ENCODE results near the gene RPS19.
"Not testable (repeated sequence)": the region's sequence is repeated elsewhere in the genome, so short reads cannot be mapped to it uniquely, and the experiment has no call there.

The RPS19 gene

DNA sequence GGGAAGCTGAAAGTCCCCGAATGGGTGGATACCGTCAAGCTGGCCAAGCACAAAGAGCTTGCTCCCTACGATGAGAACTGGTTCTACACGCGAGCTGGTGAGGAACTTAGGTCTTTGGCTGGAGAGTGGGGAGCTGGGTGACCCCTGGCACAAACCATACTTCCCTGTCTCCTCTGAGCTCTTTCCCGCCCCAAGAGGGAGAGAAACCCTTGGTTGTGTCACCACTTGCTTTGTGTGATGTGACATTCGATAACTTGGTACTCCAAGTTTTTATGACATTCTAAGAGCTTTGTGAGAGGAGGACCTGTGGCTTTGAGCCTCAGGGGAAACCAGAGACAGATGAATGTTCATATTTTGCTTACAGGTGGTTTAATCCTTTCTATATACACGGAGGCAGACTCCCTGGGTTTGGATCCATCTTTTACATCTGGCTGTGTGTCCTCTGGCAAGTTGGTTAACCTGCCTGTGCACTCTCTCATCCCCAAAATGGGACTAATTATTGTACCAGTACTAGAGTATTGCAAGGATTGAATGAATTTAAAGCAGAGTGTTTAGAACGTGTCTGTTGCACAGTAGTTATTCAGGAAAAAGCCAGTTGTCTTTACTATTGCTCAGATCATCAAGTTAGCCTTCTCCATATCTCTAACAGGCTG is 1.2 kb downstream of the RPS19 start:
- DNase-seq: no peak

GRCh38 chr19:41861846-41862245 is 1.8 kb downstream of the RPS19 start:
- no peak for DNase-seq

DNA sequence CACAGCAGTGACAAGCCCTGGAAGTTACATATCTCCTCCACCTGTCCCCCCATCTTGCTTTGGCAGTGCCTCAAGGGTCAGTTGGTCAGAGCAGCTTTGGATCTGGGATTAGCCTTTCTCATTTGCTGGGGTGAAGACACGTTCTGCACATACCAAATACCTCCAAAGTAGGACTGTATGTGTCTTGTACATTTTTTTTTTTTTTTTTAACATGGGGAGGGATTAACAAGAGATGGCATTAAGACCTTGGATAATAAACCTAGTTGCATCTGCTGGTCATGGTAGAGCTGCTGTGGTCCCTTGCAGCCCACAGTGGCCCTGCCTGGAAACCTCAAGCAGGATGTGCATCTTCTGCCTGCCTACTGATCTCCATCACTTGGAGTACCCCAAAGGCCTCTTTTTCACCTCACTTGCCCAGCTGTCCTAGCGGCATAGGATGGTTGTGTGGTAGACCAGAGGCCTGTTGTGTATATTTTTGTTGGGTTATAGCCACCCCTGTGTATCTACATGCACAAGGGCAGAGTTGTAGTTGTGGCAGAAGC is 2.5 kb downstream of the RPS19 start:
- no peak for DNase-seq

DNA sequence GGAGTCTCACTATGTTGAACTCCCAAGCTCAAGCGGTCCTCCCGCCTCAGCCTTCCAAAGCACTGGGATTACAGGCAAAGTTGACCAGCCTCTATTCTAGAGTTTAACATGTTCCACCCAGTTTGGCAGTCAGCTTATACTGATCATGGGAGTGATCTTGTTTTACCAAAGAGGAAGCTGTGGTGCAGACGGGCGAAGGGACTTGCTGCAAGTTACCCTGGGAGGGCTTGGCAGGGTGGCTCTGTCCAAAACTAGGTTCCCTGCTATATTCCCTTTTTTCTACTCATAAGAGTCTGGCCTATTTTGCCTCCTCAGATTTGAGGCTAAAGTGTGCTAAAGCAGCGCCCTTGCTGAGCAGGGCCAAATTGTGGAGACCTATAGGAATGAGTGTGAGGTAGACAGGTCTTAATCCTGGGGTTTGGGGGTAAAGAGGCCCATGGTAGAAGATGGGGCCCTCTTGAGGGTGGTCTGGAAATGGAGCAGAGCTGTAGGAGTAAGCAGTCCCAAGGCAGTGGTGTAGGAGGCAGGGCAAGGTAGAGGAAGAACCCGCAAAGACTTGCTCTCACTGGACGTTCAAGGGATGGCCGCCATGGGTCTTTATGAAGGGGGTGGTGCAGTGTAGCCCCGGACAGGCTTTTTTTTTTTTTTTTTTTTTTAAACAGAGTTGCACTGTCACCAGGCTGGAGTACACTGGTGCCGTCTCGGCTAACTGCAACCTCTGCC is 3.3 kb downstream of the RPS19 start:
- DNase-seq: no peak

GRCh38 chr19:41864374-41864773 is 4.3 kb downstream of the RPS19 start:
- DNase-seq: no peak

GRCh38 chr19:41866284-41866683 is 6.2 kb downstream of the RPS19 start:
- DNase-seq: no peak

DNA sequence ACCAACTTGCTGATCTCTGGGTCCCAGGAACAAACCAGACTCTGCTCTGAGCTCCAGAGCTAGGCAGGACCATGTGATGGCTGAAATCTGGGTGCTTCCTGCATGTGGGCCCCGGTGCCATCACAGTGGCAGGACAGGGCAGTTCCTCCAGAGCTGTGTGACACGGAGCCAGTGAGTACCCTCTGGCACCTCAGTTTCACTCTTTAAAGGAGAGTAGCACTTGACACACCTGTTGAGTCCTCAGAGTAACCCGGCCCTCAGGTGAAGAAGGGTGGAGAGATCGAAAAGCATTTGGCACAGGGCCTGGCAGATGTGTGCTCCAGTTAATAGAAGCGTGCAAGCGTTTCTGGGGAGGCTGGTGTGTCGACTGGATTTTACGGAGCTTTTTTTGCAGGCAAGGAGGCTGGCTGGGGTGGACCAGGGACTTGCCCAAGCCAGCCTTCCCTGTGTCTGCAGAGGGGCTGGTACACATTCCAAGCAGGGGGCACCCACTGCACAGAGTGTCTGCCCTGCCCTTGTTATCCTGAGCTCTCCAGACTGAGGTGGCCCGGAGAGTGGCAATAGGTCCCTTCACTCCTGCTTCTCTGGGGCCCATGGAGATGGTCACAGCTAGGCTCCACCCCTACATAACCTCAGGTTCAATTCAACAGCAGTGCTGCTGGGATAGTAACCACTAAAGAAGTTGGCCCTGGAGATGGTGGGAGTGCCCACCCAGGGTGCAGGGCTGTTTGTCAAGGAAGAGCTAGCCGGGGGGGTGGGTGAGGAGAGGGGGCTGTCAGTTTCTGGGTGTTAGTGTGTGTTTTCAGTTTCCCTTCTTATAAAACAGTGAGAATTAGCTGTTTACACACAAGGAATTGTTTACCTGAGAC is 8.3 kb downstream of the RPS19 start:
- DNase-seq: peak; percentile 93

DNA sequence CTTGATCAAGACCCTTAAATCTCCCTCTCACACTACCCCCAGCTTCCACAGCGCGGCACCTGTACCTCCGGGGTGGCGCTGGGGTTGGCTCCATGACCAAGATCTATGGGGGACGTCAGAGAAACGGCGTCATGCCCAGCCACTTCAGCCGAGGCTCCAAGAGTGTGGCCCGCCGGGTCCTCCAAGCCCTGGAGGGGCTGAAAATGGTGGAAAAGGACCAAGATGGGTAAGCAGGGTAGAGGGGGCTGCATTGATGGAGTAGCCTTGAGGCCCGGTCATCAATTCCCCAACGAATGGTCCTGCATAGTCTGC is 8.9 kb downstream of the RPS19 start:
- DNase-seq: no peak

GRCh38 chr19:41869374-41869955 is 9.4 kb downstream of the RPS19 start:
- no peak for DNase-seq

DNA sequence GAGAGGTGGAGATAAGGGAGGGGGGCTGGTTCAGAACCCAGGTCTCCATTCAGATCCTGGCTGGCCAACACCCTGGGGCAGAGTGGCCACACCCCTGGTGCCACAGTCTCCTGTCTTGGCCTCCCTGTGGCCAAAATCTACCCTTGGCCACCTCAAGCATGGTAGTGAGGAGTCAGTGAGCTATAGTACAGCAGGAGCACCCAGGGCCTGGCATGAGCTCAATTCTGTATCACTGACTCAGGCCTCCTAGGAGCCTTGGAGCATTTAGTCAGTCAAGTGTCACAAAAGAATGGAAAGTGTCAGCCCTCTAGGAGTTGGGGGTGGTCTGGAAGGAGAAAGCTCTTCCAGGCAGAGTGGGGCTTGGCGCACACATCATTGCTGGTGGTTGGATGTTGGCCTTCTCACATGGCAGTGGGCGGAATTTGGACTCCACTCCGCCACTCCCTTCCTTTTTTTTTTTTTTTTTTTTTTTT is 10.4 kb downstream of the RPS19 start:
- no peak for DNase-seq

DNA sequence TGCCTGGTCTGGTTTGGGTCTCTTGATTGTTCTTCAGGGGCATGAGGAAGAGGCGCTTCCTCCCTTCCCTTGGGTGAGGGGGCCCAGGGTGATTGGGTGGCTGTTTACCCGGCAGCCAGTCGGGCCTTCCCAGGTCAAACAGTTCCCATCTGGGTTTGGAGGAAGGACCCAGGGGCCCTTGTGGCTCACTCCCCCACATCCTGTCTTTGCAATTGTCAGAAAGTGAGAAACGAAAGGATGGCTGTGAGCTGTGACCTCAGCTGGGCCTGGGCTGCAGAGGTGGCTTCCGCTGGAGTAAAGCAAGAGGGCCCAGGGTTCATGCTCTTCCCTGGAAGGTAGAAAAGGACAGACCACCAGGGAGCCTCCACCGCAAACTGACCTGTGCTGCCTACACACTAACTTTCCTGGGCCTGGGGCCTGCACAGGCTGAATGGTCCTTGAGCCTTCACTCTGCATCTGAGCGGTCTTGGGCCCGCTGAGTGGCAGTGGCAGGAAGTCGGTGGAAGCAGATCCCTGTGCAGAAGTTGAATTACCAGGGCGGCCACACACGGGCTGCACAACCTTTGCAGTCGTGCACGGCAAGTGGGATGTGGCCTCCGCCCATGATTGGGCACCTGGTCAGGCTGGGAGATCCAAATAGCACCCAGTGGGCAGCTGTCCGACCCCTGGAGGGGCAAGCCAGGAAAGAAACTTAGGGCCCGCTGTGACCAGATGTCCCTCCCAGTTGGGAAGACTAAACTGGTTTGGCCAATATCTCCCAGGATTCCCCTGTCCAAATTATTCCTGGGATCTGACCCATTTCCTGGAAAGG is 11.7 kb downstream of the RPS19 start:
- no peak for DNase-seq

- no peak for DNase-seq
These were observed 12.3 kb downstream of the RPS19 start for GRCh38 chr19:41872384-41872774.

- peak; percentile 57 for DNase-seq
These were observed 13.0 kb downstream of the RPS19 start for GRCh38 chr19:41872775-41873647.

- not testable (repeated sequence) for DNase-seq
These were observed 15.9 kb downstream of the RPS19 start for GRCh38 chr19:41875973-41876372.

DNA sequence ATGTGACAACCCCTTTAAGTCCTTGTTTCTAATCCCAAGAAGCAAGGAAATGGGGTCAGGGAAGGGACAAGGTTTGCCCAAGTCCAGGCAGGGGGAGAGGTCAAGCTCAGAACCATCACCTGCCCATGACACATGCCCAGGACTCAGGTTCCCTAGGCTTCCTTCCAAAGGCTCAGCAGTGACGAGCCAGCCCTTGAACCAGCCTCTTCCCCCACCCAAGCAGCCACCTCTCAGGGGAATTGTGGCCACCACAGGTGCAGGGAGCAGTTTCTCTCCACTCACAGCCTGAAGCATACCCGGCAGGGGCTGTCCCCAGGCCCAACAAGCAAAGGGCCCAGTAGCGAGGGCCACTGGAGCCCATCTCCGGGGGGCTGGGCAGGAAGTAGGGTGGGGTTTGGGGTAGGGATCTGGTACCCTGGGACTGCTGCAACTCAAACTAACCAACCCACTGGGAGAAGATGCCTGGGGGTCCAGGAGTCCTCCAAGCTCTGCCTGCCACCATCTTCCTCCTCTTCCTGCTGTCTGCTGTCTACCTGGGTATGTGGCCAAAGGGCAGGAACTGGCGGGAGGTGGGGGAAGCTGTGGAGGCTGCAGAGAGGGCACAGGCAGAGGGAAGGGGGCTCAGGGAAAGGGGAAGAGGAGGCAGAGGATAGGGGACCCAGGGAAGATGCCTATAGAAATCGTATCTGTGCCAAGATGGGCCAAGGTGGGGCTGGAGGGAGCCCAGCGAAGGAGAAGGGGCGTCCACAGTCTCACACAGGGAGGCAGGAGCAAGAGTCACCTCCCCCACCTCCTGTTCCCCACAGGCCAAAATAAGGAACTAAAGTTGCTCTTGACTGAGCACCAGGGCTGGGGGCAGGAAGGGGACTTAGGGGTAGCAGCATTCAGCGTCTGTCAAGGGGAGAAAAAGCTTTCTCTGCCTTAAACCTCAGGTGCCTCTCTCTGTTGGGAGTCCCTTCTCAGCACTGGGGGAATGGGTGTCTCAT is 17.1 kb downstream of the RPS19 start, which contains the start of gene CD79A:
Gene CD79A (plus strand): TSS at position 433 of the 986 bp plus-strand sequence. CDS start 26 bp downstream, at position 459.
- no peak for DNase-seq

- DNase-seq: no peak
These were observed 18.2 kb downstream of the RPS19 start for GRCh38 chr19:41877916-41878905.

- DNase-seq: no peak
These were observed 19.0 kb downstream of the RPS19 start for GRCh38 chr19:41879080-41879479.

DNA sequence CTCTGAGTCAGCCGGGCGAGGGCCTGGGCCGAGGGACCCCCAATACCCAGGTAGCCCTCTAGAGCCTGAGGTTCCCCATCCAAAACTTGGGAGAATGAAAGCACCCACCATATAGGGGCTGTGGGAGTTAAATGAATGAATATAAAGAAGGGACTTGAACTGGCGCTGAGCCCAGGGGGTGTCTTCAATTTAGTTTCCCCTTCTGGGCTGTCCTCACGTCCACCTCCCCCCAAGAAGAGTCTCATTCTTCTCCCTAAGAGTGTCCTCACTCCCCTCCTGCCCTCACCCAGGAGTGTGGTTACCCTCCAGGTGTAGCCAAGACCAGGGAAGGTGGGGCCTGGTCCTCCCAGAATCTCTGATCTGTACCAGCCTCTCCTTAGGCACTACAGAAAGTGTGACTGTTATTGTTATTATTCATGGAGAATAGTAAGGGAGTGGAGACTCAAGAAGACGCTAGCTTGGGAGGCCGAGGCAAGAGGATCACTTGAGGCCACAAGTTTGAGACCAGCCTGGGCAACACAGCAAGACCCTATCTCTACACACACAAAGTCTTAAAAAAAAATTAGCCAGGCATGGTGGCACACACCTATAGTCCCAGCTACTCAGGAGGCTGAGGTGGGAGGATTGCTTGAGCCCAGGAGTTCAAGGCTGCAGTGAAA is 19.7 kb downstream of the RPS19 start:
- DNase-seq: no peak

Data from NCI-H2029 treated with DMSO at 0.1 percent for 48 hours (cell line).